ENCODE data around the gene MAL. TPM values are rescaled to one million over a fixed set of nuclear protein-coding genes. Genes with fewer than 3 reads are reported as not detected.

The MAL gene
- total and polyA plus RNA-seq, 2 experiments from 2014 or later = not detected

DNA sequence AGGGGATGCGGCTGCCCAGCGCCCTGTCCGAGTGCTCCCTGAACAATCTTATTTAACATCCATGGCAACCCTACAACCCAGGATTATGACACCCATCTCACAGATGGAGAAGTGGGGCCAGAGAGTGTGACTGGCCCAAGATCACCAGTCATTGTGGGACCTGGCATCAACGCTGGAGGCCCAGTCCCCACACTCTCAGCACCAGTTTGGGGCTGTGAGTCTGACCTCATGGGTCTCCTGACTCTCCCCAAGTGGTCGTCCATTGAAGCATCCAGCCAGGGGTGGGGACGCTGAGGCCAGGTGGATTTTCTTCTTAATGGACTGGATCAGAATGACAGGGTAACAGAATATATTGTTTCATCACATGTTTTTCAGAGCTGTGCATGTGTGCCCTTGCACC lies 24.5 kb downstream of the MAL start:
- TF ChIP-seq, protein P1, sequence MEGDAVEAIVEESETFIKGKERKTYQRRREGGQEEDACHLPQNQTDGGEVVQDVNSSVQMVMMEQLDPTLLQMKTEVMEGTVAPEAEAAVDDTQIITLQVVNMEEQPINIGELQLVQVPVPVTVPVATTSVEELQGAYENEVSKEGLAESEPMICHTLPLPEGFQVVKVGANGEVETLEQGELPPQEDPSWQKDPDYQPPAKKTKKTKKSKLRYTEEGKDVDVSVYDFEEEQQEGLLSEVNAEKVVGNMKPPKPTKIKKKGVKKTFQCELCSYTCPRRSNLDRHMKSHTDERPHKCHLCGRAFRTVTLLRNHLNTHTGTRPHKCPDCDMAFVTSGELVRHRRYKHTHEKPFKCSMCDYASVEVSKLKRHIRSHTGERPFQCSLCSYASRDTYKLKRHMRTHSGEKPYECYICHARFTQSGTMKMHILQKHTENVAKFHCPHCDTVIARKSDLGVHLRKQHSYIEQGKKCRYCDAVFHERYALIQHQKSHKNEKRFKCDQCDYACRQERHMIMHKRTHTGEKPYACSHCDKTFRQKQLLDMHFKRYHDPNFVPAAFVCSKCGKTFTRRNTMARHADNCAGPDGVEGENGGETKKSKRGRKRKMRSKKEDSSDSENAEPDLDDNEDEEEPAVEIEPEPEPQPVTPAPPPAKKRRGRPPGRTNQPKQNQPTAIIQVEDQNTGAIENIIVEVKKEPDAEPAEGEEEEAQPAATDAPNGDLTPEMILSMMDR (IDR thresholded peaks at IDR 0.05; ENCODE audit: low read depth, low read length) = no peak
- Histone ChIP-seq H3K4me3 (no peak overlapping the region), H3K4me1 (ENCODE audit: low read depth) (no peaks in the 10 kb centered on the region), H3K36me3 (no peaks in the 10 kb centered on the region), H3K9me3 (ENCODE audit: low read depth) (no peaks in the 10 kb centered on the region), H3K27ac (no peak overlapping the region), H3K27me3 (peaks cover 17% of the 10 kb centered on the region)
- no peak for DNase-seq (ENCODE audit: low read depth in 1 of 2, low spot score in 1 of 2)

DNA sequence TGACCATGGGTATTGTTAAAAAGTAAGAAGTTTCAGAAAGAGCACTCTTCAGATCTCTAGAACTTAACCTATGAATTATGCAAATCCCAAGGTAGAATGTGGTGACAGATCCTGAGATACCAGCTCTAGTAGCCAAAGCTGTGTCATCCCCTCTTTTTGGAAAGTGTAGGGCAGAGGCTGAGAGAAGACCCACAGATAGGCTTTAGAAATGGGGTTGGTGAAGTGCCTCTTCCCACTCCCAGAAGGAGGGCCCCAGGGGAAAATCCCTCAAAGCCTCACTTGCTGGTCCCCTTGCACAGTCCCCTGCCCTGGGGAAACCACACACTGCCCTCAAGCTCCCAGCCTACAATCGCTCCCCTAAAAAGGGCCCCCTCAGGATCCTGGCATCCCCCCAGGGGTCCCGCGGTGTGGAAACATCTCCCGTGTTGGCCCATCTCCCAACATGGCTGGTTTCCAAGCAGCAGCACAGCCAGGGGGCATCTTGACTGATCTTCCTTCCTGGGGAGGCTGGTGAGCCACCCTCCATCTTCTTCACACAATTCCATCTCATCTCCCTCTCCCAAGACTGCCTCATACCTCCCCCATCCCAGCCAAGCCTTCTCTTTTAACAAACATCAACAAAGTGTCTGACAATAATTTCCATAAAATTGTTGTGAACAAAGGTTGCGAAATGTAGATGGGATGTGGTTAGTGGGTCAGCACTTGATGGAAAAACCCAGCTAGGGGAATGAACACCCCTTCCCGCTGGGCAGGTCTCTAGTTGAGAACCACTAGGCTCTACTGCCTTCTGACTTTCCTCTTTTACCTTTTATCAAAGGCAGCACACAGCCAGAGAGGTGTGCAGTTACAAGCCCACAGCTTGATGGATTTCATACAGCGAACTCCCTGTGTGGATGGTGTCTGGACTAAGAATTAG lies 25.1 kb downstream of the MAL start:
- H3K27me3 ChIP-seq = peaks cover 17% of the 10 kb centered on the region
- TF ChIP-seq, protein P1 (IDR thresholded peaks at IDR 0.05; ENCODE audit: low read depth, low read length) = no peak
- H3K36me3 ChIP-seq = no peaks in the 10 kb centered on the region
- no peak overlapping the region for H3K27ac ChIP-seq
- peak in 1 of 2 donors; percentile 11 for DNase-seq (ENCODE audit: low read depth in 1 of 2, low spot score in 1 of 2)
- no peaks in the 10 kb centered on the region for H3K9me3 ChIP-seq (ENCODE audit: low read depth)
- no peaks in the 10 kb centered on the region for H3K4me1 ChIP-seq (ENCODE audit: low read depth)
- no peak overlapping the region for H3K4me3 ChIP-seq

DNA sequence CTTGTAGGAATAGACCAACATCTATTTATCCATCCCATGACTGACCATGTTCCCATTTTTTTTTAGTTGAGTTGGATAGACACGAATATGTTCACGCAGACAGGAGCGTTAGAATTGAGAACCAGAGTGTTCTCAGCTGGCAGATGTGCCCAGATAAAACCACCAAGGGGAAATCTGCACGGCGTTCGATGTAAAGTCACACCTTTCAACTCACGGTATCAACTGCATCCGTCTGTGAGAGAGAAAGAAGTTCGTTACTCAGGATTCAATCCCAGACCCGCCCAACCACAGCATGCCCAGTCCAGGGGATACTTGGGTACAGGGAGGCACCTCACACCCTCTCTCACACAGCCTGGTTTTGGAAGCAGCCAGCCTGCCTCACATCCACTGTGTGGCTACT lies 26.1 kb downstream of the MAL start:
- Histone ChIP-seq H3K27ac (no peak overlapping the region), H3K9me3 (ENCODE audit: low read depth) (no peaks in the 10 kb centered on the region), H3K27me3 (peaks cover 17% of the 10 kb centered on the region), H3K4me1 (ENCODE audit: low read depth) (no peaks in the 10 kb centered on the region), H3K4me3 (no peak overlapping the region), H3K36me3 (no peaks in the 10 kb centered on the region)
- no peak for DNase-seq (ENCODE audit: low read depth in 1 of 2, low spot score in 1 of 2)
- TF ChIP-seq, protein P1 (IDR thresholded peaks at IDR 0.05; ENCODE audit: low read depth, low read length) = no peak

DNA sequence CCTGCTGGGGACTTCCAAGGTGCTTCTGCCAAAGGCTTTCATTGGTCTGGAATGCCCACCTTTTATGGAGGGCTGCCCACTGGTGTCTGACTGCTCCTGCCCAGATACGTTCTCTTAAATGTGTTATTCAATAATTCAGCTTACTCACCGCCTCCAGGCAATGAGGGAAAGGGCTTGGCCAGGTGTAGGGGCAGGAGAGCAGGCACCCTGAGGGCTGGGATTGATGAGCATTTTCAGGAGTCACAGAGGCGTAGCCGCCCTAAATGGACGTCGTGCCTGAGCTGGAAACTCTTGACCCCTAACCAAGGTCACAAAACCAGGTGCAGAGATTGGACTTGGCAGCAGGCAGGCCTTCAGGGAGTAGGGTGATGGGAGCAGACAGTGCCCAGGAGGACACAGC lies 26.8 kb downstream of the MAL start:
- Histone ChIP-seq H3K9me3 (ENCODE audit: low read depth) (no peaks in the 10 kb centered on the region), H3K4me3 (no peak overlapping the region), H3K27ac (no peak overlapping the region), H3K4me1 (ENCODE audit: low read depth) (no peaks in the 10 kb centered on the region), H3K36me3 (no peaks in the 10 kb centered on the region), H3K27me3 (peaks cover 17% of the 10 kb centered on the region)
- TF ChIP-seq, protein P1 (IDR thresholded peaks at IDR 0.05; ENCODE audit: low read depth, low read length) = no peak
- no peak for DNase-seq (ENCODE audit: low read depth in 1 of 2, low spot score in 1 of 2)

DNA sequence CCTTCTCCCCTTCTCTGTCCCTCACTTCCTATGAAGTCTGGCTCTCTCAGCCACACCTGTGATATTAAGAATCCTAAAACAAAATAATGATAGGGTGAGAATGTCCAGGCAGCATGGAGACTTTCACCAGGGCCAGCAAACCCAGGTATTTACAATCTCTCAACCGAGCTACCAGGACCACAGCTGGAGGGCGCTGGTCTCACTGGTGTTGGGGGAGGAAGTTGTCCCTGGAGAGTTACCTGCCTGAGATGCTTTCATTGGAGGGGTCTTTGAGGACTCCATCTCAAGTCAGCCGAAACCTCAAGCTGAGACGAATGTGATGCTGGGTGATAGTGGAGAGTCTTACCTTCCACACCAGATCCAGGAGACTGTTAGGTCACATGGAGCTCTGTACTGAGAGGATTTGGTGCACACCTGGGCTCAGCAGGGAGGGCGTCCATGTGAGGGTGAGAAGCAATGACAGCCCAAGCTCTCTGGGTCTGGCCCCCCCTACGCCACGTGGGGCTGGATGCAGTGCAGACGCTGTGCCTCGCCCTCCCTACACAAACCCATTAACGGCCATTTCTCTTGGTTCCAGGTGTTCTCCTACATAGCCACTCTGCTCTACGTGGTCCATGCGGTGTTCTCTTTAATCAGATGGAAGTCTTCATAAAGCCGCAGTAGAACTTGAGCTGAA lies 27.4 kb downstream of the MAL start:
- peaks cover 17% of the 10 kb centered on the region for H3K27me3 ChIP-seq
- TF ChIP-seq, protein P1 (IDR thresholded peaks at IDR 0.05; ENCODE audit: low read depth, low read length) = no peak
- no peak overlapping the region for H3K4me3 ChIP-seq
- no peaks in the 10 kb centered on the region for H3K9me3 ChIP-seq (ENCODE audit: low read depth)
- no peak overlapping the region for H3K27ac ChIP-seq
- no peak for DNase-seq (ENCODE audit: low read depth in 1 of 2, low spot score in 1 of 2)
- no peaks in the 10 kb centered on the region for H3K36me3 ChIP-seq
- no peaks in the 10 kb centered on the region for H3K4me1 ChIP-seq (ENCODE audit: low read depth)
